HG03521 (cell line): ENCODE data around the gene MYL1.

Experiments
- ATAC-seq: cut with Tn5 transposase; IDR thresholded peaks from one replicate; pipeline ENCODE4 v1.9.1; 2021; ENCODE audit warnings: mild to moderate bottlenecking, moderate library complexity; ENCODE audit not compliant: unreplicated experiment

Gene MYL1

DNA sequence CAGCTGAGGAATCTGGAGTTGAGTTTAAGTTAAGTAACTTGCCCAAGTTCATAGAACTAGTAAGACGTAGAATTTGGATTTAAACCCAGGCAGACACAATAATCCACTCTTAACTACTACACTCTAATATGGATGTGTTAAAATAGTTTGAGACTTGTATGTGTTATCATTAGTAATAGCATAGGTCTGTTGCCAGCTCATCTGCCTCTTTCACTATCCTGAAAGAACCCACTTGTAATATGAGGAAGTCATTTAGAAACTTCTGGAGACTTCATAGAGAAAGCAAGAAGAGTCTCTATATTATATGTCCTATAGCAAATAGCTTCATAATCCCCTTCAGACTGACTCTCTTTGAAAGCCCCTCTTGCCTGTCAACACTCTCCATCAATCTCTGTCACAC lies 46.7 kb downstream of the MYL1 start:
- ATAC-seq, result no peak

DNA sequence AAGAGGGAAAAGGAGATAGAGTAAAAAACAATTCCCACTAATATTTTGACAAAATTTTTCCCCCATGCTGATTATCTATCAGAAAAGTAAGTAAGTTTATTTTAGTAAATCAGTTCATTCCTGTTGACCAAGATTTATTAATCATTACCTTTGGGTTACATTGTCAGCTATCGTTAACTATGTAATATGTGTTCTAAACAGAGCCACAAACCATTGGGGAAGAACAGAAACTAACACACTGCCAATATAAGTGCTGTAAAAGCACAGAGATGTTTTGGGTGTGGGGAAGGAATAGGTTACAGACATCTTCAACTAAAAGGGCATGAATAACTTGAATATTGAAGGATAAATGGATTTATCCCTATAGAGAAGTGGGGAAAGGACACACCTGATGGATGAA lies 47.3 kb downstream of the MYL1 start:
- ATAC-seq, result no peak

DNA sequence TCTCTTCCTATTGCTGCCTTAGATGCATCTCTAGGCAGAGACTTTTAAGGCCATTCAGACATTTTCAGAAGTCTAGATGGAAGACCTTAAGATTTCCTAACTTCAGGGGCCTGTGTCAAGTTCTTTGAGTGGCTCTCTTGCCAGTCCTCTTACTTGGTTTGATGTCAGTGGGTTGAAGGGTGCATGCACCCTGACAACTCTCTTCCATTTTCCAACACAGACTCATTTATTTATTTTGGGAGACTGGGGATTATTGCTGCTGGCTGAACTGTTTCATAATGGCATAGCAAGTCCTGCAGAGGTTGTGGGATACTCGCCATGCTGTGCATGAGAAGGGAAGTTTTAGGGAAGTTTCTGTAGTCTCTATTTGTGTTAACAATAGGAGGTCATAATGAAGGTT lies 50.7 kb downstream of the MYL1 start:
- no peak for ATAC-seq

DNA sequence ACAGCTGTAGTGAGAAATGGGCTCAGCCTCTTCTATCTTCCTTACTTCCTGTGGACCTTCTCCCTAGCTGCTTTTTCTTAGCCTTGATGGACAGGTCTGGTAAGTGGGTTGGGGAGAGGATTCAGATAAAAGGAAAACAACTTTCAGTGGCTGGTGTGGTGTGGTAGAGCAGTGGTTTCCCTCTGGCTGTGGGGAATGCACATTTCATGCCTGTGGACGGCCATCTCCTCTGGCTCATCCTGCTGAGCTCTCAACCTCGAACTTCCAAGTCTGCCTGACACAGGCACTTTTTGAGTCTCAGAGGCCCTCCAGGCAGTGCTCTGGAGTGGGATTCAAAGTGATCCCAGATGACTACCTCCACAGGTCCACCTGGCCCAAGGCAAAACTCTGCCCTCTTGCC lies 51.1 kb downstream of the MYL1 start:
- no peak for ATAC-seq

DNA sequence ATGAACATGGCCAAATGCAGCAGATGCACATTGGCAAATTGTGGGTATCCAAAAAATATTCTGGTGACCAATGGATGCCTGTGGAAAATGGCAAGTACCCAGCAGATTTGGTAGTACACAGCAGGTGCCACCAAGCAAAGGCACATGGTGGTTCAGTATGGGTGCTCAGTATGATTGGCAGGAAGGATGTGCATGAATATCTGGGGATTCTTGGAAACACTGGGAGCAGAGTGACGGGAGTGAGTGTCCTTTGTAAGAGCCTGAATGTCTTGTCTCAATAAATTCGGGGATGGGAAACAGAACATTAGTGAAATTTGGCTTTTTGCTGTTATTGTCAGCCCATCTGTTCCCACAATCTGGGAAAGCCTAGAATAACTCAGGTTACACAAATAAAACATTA lies 52.9 kb downstream of the MYL1 start:
- no peak for ATAC-seq

DNA sequence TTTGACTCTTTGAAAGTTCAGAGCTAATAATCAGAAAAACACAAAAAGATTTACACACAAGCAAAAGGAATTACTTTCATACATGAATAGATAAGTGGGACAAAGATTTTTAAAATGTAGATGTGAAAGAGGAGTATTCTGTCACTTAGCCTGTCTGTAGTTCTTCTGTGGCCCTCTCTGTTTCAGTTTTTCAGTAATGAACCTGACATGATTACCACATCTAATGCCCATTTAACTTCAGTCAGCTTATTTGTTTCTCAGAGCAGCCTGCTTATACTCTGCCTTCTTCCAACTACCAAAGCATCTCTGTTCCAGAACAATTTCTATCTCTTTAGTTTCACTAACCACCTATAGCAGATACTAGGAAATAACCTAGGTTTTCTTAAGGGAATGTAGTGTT lies 55.3 kb downstream of the MYL1 start:
- no peak for ATAC-seq

DNA sequence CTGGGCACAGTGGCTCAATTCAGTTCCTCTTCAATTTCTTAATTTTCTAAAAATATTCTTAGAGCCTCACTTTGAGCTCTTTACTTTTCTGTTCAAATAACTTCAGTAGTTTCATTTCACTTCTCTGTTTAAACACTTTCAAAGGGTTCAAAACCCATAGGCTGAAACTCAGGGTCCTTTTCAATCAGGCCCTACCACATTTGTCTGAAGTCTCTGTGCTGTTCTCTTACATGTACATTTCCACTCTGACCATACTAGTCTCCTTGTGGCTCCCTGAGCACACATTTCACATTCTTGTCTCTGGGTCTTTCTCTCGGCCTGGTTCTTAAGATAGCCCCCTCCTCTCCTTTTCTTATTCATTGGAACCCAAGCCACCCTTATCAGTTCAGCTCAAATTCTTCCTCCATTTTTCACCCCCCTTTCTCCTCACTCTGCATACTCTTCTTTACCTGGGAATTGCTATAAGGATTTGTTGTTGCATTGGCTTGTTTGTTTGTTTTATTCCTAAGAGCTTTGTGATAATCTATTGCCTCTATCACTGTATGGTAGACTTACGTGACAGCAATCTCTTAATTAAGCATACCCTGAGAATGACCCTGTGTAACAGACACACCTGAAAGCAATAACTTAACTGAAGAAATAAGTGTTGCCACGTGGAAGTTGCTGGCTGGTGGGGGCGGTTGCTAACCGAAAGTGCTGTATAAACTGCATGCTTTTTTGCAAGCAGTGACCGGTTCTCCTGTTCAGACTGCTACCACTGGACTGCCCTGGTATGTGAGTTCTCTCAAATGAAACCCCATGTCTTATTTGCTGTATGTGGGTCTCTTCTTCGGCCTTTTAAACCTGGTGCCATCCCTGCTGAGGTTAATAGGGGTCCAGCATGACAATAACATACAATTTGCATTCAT lies 62.0 kb downstream of the MYL1 start:
- ATAC-seq, result no peak

DNA sequence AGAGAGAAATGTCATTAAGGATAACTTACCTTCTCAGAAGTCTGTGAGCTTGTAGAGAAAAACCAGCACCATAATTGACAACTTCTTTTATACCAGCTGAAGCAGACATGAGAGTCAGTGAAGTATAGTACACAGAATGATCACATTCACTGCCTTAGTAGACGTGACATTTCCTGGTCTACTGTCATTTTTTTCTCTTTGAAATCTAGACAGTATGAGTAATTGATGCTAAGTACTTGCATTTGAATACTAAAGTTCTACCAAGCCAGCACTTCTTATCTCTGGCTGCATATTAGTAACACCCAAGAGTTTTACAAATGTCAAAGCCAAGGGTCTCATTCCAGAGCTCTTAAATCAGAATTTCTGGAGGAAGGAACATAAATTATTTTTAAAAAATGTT lies 64.4 kb downstream of the MYL1 start:
- no peak for ATAC-seq
